IMR-90 (cell line): ENCODE measurements around the gene DEK. TPM values are rescaled to one million over a fixed set of nuclear protein-coding genes. Genes with fewer than 3 reads are reported as not detected.

Source experiments
- ATAC-seq: fragments of 200-7000 bp; cut with Tn5 transposase; 2 replicates; pipeline ENCODE4 v1.9.1; 2020; ENCODE audit warnings: low read depth, mild to moderate bottlenecking, moderate library complexity
- BruUV-seq: library from RNA; stranded (reverse); fragments of 400-500 nt; replicated peaks from 2 replicates; lab custom pipeline; 2021; lab: Mats Ljungman, UMichigan
- CTCF ChIA-PET: fragments of 300-600 bp; formaldehyde crosslinking; extraction: SDS; loops from one replicate; lab custom pipeline; 2021; ENCODE audit warnings: antibody characterized with exemption; lab: Yijun Ruan, JAX
- POLR2A ChIA-PET: fragments of 300-600 bp; sonication (Branson Sonifier 250); formaldehyde crosslinking; loops from one replicate; lab custom pipeline; 2022; ENCODE audit warnings: antibody characterized with exemption; ENCODE audit not compliant: unreplicated experiment; lab: Charles Lee
- DNase-seq: peaks from one replicate; pipeline ENCODE4 v3.0.0; 2013
- H2AFZ ChIP-seq: replicated peaks from 2 replicates; pipeline ENCODE3; 2013; ENCODE audit warnings: low read length, mild to moderate bottlenecking; ENCODE audit not compliant: poor library complexity
- H2AK5ac ChIP-seq: 2 replicates; pipeline ENCODE4 v1.6.1; 2013; ENCODE audit warnings: low read depth, low read length, inconsistent platforms
- H2AK9ac ChIP-seq: replicated peaks from 2 replicates; pipeline ENCODE3; 2013; ENCODE audit warnings: mild to moderate bottlenecking, low read depth, low read length, moderate library complexity; ENCODE audit not compliant: poor library complexity
- H2BK120ac ChIP-seq: 2 replicates; pipeline ENCODE4 v1.6.1; 2013; ENCODE audit warnings: low read depth, low read length, inconsistent platforms
- H2BK15ac ChIP-seq: 3 replicates; pipeline ENCODE4 v1.6.1; 2013; ENCODE audit warnings: low read depth, low read length, inconsistent platforms
- H2BK20ac ChIP-seq: 2 replicates; pipeline ENCODE4 v1.6.1; 2013; ENCODE audit warnings: low read depth, mild to moderate bottlenecking, inconsistent platforms, low read length, moderate library complexity
- H2BK5ac ChIP-seq: 2 replicates; pipeline ENCODE4 v1.6.1; 2013; ENCODE audit warnings: mild to moderate bottlenecking, low read depth, low read length, inconsistent platforms; ENCODE audit not compliant: poor library complexity, severe bottlenecking
- H3K14ac ChIP-seq: replicated peaks from 2 replicates; pipeline ENCODE4 v1.6.1; 2013; ENCODE audit warnings: low read depth, low read length, inconsistent platforms
- H3K18ac ChIP-seq: 2 replicates; pipeline ENCODE4 v1.6.1; 2013; ENCODE audit warnings: low read depth, low read length, control low read depth
- H3K23ac ChIP-seq: 2 replicates; pipeline ENCODE4 v1.6.1; 2013; ENCODE audit warnings: low read depth, low read length, inconsistent platforms
- H3K27ac ChIP-seq: 2 replicates; pipeline ENCODE4 v1.5.1; 2013; ENCODE audit warnings: mild to moderate bottlenecking, control low read depth, low read length; ENCODE audit not compliant: insufficient read depth
- H3K27me3 ChIP-seq: 2 replicates; pipeline ENCODE4 v1.6.1; 2013; ENCODE audit warnings: low read length; ENCODE audit not compliant: control insufficient read depth, insufficient read depth
- H3K36me3 ChIP-seq: 2 replicates; pipeline ENCODE4 v1.6.1; 2013; ENCODE audit warnings: low read length, mixed read lengths; ENCODE audit not compliant: control insufficient read depth, insufficient read depth
- H3K4ac ChIP-seq: 2 replicates; pipeline ENCODE4 v1.6.1; 2013; ENCODE audit warnings: low read depth, low read length, inconsistent platforms
- H3K4me1 ChIP-seq: 2 replicates; pipeline ENCODE4 v1.6.1; 2013; ENCODE audit warnings: low read length, mixed read lengths; ENCODE audit not compliant: control insufficient read depth, insufficient read depth
- H3K4me2 ChIP-seq: 2 replicates; pipeline ENCODE4 v1.6.1; 2013; ENCODE audit warnings: low read depth, mild to moderate bottlenecking, control low read depth, low read length, moderate library complexity
- H3K4me3 ChIP-seq: 2 replicates; pipeline ENCODE4 v1.5.1; 2013; ENCODE audit warnings: low read depth, mild to moderate bottlenecking, control low read depth, low read length, moderate library complexity; ENCODE audit not compliant: insufficient read depth
- H3K56ac ChIP-seq: 2 replicates; pipeline ENCODE4 v1.6.1; 2013; ENCODE audit warnings: low read length, inconsistent platforms; ENCODE audit not compliant: insufficient read depth; ENCODE audit errors: extremely low read depth
- H3K79me1 ChIP-seq, 2 experiments: 2 replicates each; pipeline ENCODE4 v1.6.1; 2013; ENCODE audit warnings: low read length in 2 of 2, inconsistent platforms in 1 of 2, low read depth in 1 of 2
- H3K9ac ChIP-seq: 2 replicates; pipeline ENCODE4 v1.6.1; 2013; ENCODE audit warnings: low read depth, low read length, control low read depth
- H3K9me1 ChIP-seq: 2 replicates; pipeline ENCODE4 v1.6.1; 2013; ENCODE audit warnings: low read length, inconsistent platforms; ENCODE audit not compliant: insufficient read depth
- H3K9me3 ChIP-seq: 2 replicates; pipeline ENCODE4 v1.6.1; 2013; ENCODE audit warnings: low read length; ENCODE audit not compliant: control insufficient read depth, insufficient read depth
- H4K20me1 ChIP-seq: 2 replicates; pipeline ENCODE4 v1.6.1; 2013; ENCODE audit warnings: low read length, inconsistent platforms; ENCODE audit not compliant: insufficient read depth
- H4K5ac ChIP-seq: 2 replicates; pipeline ENCODE4 v1.6.1; 2013; ENCODE audit warnings: mild to moderate bottlenecking, low read depth, low read length, control low read depth
- H4K8ac ChIP-seq, 2 experiments: 2 replicates each; pipeline ENCODE4 v1.6.1; 2013; ENCODE audit warnings: low read depth in 2 of 2, low read length in 2 of 2, control low read depth in 1 of 2, inconsistent platforms in 1 of 2
- H4K91ac ChIP-seq: 2 replicates; pipeline ENCODE4 v1.6.1; 2013; ENCODE audit warnings: low read depth, low read length, inconsistent platforms; ENCODE audit not compliant: insufficient read depth
- BHLHE40 ChIP-seq: fragments of 150-350 bp; IDR thresholded peaks from 2 replicates; pipeline ENCODE4 v1.6.1; 2016; ENCODE audit warnings: mild to moderate bottlenecking, low read depth, low read length
- CEBPB ChIP-seq: IDR thresholded peaks from 2 replicates; pipeline ENCODE4 v1.6.1; 2012; ENCODE audit warnings: low read depth, low read length, improper control_type of control experiment
- CHD1 ChIP-seq: IDR thresholded peaks from 2 replicates; pipeline ENCODE4 v1.6.1; 2012; ENCODE audit warnings: low read depth, low read length, improper control_type of control experiment
- FOS ChIP-seq: fragments of 150-350 bp; IDR thresholded peaks from 2 replicates; pipeline ENCODE4 v1.6.1; 2016; ENCODE audit warnings: low read depth, low read length
- MAFK ChIP-seq: IDR thresholded peaks from 2 replicates; pipeline ENCODE4 v1.6.1; 2012; ENCODE audit warnings: low read depth, low read length, improper control_type of control experiment
- MAZ ChIP-seq: IDR thresholded peaks from 2 replicates; pipeline ENCODE4 v1.6.1; 2012; ENCODE audit warnings: low read depth, mild to moderate bottlenecking, low read length, improper control_type of control experiment, moderate library complexity, borderline replicate concordance
- MXI1 ChIP-seq: IDR thresholded peaks from 2 replicates; pipeline ENCODE4 v1.6.1; 2012; ENCODE audit warnings: low read depth, mild to moderate bottlenecking, low read length, moderate library complexity, borderline replicate concordance
- NFE2L2 ChIP-seq: fragments of 150-350 bp; IDR thresholded peaks from 2 replicates; pipeline ENCODE4 v1.6.1; 2016; ENCODE audit warnings: low read depth, mild to moderate bottlenecking, low read length
- POLR2A ChIP-seq: IDR thresholded peaks from 2 replicates; pipeline ENCODE4 v1.6.1; 2012; ENCODE audit warnings: mild to moderate bottlenecking, low read depth, low read length
- RAD21 ChIP-seq: IDR thresholded peaks from 2 replicates; pipeline ENCODE4 v1.6.1; 2012; ENCODE audit warnings: low read length, improper control_type of control experiment
- RCOR1 ChIP-seq: IDR thresholded peaks from 2 replicates; pipeline ENCODE4 v1.6.1; 2012; ENCODE audit warnings: mild to moderate bottlenecking, low read length, improper control_type of control experiment; ENCODE audit not compliant: insufficient replicate concordance
- RFX5 ChIP-seq: IDR thresholded peaks from 2 replicates; pipeline ENCODE4 v1.8.0; 2012; ENCODE audit warnings: low read depth, mild to moderate bottlenecking, low read length, moderate library complexity
- SMC3 ChIP-seq: fragments of 150-350 bp; IDR thresholded peaks from 2 replicates; pipeline ENCODE4 v1.6.1; 2016; ENCODE audit warnings: low read depth, mild to moderate bottlenecking, antibody characterized with exemption, low read length, moderate library complexity
- WGBS, 2 experiments: methylation state at CpG; one replicate each; pipeline versions ENCODE4 v1.1.5 to v1.1.7; 2013; ENCODE audit warnings: missing lambda C conversion rate in 2 of 2; ENCODE audit not compliant: insufficient read length in 1 of 2; ENCODE audit errors: extremely low coverage in 2 of 2; 5-methylcytosine and 5-hydroxymethylcytosine counted together
- dilution Hi-C: fragments of 300-500 bp; cut with HindIII; formaldehyde crosslinking; loops from one replicate; pipeline ENCODE4 v1.14.3; 2018; ENCODE audit warnings: low sequenced_read_pairs; ENCODE audit not compliant: unreplicated experiment
- in situ Hi-C: fragments of 300-500 bp; cut with MboI; formaldehyde crosslinking; loops from 3 replicates; pipeline ENCODE4 v1.14.3; 2019; ENCODE audit warnings: low sequenced_read_pairs, inconsistent platforms, mixed read lengths
- intact Hi-C: fragments of 100-400 bp; cut with micrococcal nuclease; formaldehyde crosslinking; loops from 2 replicates; pipeline ENCODE4 v1.10.0; 2022
- polyA plus RNA-seq, 3 experiments: library from polyadenylated mRNA; depleted of rRNA; stranded (reverse); fragments of >200 nt; gene quantifications; 2 replicates each; pipeline ENCODE4 v1.2.3, GENCODE V29; 2012; ENCODE audit warnings: low replicate concordance in 1 of 3
- total RNA-seq: library from RNA; depleted of rRNA; stranded (reverse); fragments of >200 nt; gene quantifications from 2 replicates; pipeline ENCODE4 v1.2.3, GENCODE V29; 2012
- TF ChIP-seq, protein P1 (sequence below): fragments of 150-350 bp; IDR thresholded peaks from 2 replicates; pipeline ENCODE4 v1.6.1; 2017; ENCODE audit warnings: mild to moderate bottlenecking, antibody characterized with exemption, low read length, low read depth
- TF ChIP-seq, protein P2 (sequence below): fragments of 150-350 bp; IDR thresholded peaks from 2 replicates; pipeline ENCODE4 v1.6.1; 2016; ENCODE audit warnings: low read depth, mild to moderate bottlenecking, low read length, moderate library complexity, borderline replicate concordance
- TF ChIP-seq, protein P3 (sequence below): conservative IDR thresholded peaks from 2 replicates; pipeline ENCODE4 v1.5.1; 2012; ENCODE audit warnings: mild to moderate bottlenecking, low read depth, low read length, improper control_type of control experiment

Gene DEK
- total and polyA plus RNA-seq, 2 of the 4 experiments (the other 2 are of a cell fraction) = 33.5 to 37.1 TPM

DNA sequence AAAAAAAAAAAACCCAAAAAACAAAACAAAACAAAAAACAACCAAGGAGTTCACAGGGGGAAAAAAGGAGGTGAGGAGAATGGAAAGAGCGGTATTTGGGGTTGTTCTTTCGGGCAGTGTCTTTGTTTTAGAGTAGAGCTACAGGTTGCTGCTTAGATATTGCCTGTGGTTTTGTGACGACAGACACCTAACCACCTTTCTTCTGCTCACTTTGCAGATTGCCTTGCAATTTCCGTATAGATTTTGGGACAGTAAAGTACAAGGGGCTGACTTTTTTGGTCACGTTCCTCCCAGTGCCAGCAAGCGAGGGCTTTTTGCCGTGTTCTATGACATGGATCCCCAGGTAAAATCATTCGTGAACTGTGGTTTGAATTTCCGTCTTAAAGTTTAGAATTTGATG lies 50.9 kb downstream of the DEK start:
- Histone ChIP-seq H2BK20ac (no peak overlapping the region), H4K5ac (no peak overlapping the region), H3K9me1 (peaks cover 3% of the 10 kb centered on the region; the same call in 1 of the 2 replicates), H4K20me1 (no peaks in the 10 kb centered on the region), H3K27me3 (no peaks in the 10 kb centered on the region), H2AK9ac (no peak overlapping the region), H3K18ac (no peak overlapping the region), H2BK5ac (no peak overlapping the region), H4K91ac (no peak overlapping the region), H2BK15ac (no peak overlapping the region), H3K4me1 (peaks cover 6% of the 10 kb centered on the region), H3K79me1 (no peaks in the 10 kb centered on the region), H2AK5ac (no peak overlapping the region), H3K9me3 (no peaks in the 10 kb centered on the region), H3K4ac (no peak overlapping the region), H3K14ac (no peak overlapping the region), H3K27ac (no peak overlapping the region), H3K4me2 (no peak overlapping the region), H3K56ac (no peak overlapping the region), H2AFZ (no peak overlapping the region), H3K9ac (no peak overlapping the region), H4K8ac (no peak overlapping the region), H3K23ac (no peak overlapping the region), H2BK120ac (no peak overlapping the region), H3K4me3 (no peak overlapping the region), H3K36me3 (peaks cover 6% of the 10 kb centered on the region; the same call in 1 of the 2 replicates)
- ChIA-PET CTCF (interaction anchor here (0.9 kb wide), 1 partner anchor 62 kb away, joined by 5 read pairs; no protein-coding TSS in a partner anchor), POLR2A (no interaction called here)
- TF ChIP-seq MXI1 (no peak), MAFK (no peak), NFE2L2 (no peak), SMC3 (no peak), RAD21 (no peak), RCOR1 (no peak), CEBPB (no peak), FOS (no peak), MAZ (no peak), POLR2A (no peak), CHD1 (no peak), BHLHE40 (no peak), RFX5 (no peak)
- TF ChIP-seq, protein P1, sequence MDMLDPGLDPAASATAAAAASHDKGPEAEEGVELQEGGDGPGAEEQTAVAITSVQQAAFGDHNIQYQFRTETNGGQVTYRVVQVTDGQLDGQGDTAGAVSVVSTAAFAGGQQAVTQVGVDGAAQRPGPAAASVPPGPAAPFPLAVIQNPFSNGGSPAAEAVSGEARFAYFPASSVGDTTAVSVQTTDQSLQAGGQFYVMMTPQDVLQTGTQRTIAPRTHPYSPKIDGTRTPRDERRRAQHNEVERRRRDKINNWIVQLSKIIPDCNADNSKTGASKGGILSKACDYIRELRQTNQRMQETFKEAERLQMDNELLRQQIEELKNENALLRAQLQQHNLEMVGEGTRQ = no peak
- TF ChIP-seq, protein P2, sequence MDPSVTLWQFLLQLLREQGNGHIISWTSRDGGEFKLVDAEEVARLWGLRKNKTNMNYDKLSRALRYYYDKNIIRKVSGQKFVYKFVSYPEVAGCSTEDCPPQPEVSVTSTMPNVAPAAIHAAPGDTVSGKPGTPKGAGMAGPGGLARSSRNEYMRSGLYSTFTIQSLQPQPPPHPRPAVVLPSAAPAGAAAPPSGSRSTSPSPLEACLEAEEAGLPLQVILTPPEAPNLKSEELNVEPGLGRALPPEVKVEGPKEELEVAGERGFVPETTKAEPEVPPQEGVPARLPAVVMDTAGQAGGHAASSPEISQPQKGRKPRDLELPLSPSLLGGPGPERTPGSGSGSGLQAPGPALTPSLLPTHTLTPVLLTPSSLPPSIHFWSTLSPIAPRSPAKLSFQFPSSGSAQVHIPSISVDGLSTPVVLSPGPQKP = no peak
- TF ChIP-seq, protein P3, sequence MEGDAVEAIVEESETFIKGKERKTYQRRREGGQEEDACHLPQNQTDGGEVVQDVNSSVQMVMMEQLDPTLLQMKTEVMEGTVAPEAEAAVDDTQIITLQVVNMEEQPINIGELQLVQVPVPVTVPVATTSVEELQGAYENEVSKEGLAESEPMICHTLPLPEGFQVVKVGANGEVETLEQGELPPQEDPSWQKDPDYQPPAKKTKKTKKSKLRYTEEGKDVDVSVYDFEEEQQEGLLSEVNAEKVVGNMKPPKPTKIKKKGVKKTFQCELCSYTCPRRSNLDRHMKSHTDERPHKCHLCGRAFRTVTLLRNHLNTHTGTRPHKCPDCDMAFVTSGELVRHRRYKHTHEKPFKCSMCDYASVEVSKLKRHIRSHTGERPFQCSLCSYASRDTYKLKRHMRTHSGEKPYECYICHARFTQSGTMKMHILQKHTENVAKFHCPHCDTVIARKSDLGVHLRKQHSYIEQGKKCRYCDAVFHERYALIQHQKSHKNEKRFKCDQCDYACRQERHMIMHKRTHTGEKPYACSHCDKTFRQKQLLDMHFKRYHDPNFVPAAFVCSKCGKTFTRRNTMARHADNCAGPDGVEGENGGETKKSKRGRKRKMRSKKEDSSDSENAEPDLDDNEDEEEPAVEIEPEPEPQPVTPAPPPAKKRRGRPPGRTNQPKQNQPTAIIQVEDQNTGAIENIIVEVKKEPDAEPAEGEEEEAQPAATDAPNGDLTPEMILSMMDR = no peak
- BruUV-seq = no TSS peak
- in situ Hi-C loops (no loop called here), intact Hi-C loops (no loop called here), dilution Hi-C loops (no loop called here)
- ATAC-seq (no peak), DNase-seq (no peak)
- WGBS, 2 experiments = no CpG with 5 or more reads among the region's 9 CpGs
